SK-N-SH treated with all-trans-retinoic acid at 6 μM for 48 hours (cell line): ENCODE measurements around the gene BMP6.

Source experiments
- ATAC-seq: fragments of 200-7000 bp; cut with Tn5 transposase; 3 replicates; pipeline ENCODE4 v1.9.1; 2020; ENCODE audit warnings: mild to moderate bottlenecking, moderate library complexity
- BACH2 ChIP-seq: fragments of 250-450 bp; sonication (Bioruptor Pico); IDR thresholded peaks from 2 replicates; pipeline ENCODE4 v1.9.0; 2021; ENCODE audit warnings: mild to moderate bottlenecking, borderline replicate concordance
- CREB5 ChIP-seq: fragments of 250-450 bp; sonication (Bioruptor Pico); IDR thresholded peaks from 2 replicates; pipeline ENCODE4 v1.5.1; 2020; ENCODE audit warnings: low read depth, mild to moderate bottlenecking, moderate library complexity
- CSDC2 ChIP-seq: fragments of 250-450 bp; sonication (Bioruptor Pico); IDR thresholded peaks from 2 replicates; pipeline ENCODE4 v1.5.0; 2020; ENCODE audit warnings: mild to moderate bottlenecking, moderate library complexity
- CSRNP3 ChIP-seq: fragments of 250-450 bp; sonication (Bioruptor Pico); IDR thresholded peaks from 2 replicates; pipeline ENCODE4 v1.5.1; 2021; ENCODE audit warnings: mild to moderate bottlenecking, moderate library complexity
- ESRRG ChIP-seq: fragments of 250-450 bp; sonication (Bioruptor Pico); IDR thresholded peaks from 2 replicates; pipeline ENCODE4 v1.6.1; 2021; ENCODE audit warnings: mild to moderate bottlenecking
- GLIS3 ChIP-seq: fragments of 250-450 bp; sonication (Bioruptor Pico); IDR thresholded peaks from 2 replicates; pipeline ENCODE4 v1.5.0; 2020; ENCODE audit warnings: mild to moderate bottlenecking, moderate library complexity
- ISL1 ChIP-seq: fragments of 250-450 bp; sonication (Bioruptor Pico); IDR thresholded peaks from 2 replicates; pipeline ENCODE4 v2.1.2; 2022; ENCODE audit warnings: mild to moderate bottlenecking, moderate library complexity
- OSR1 ChIP-seq: fragments of 250-450 bp; sonication (Bioruptor Pico); IDR thresholded peaks from 2 replicates; pipeline ENCODE4 v1.8.0; 2022; ENCODE audit warnings: moderate library complexity, mild to moderate bottlenecking, inconsistent platforms
- PATZ1 ChIP-seq: fragments of 250-450 bp; sonication (Bioruptor Pico); IDR thresholded peaks from 2 replicates; pipeline ENCODE4 v1.8.0; 2020; ENCODE audit warnings: mild to moderate bottlenecking, moderate library complexity, borderline replicate concordance
- POU6F1 ChIP-seq: fragments of 250-450 bp; sonication (Bioruptor Pico); IDR thresholded peaks from 2 replicates; pipeline ENCODE4 v1.8.0; 2021; ENCODE audit warnings: low read depth, mild to moderate bottlenecking, moderate library complexity, borderline replicate concordance
- PPARA ChIP-seq: fragments of 250-450 bp; sonication (Bioruptor Pico); IDR thresholded peaks from 2 replicates; pipeline ENCODE4 v1.5.0; 2020; ENCODE audit warnings: mild to moderate bottlenecking, borderline replicate concordance
- RARB ChIP-seq: fragments of 250-450 bp; sonication (Bioruptor Pico); IDR thresholded peaks from 2 replicates; pipeline ENCODE4 v1.8.0; 2021; ENCODE audit warnings: mild to moderate bottlenecking, moderate library complexity
- TCF4 ChIP-seq: fragments of 250-450 bp; sonication (Bioruptor Pico); IDR thresholded peaks from 2 replicates; pipeline ENCODE4 v1.8.0; 2021; ENCODE audit warnings: mild to moderate bottlenecking, moderate library complexity, borderline replicate concordance
- TSHZ2 ChIP-seq: fragments of 250-450 bp; sonication (Bioruptor Pico); IDR thresholded peaks from 2 replicates; pipeline ENCODE4 v1.5.0; 2020; ENCODE audit warnings: mild to moderate bottlenecking, moderate library complexity
- ZC3H10 ChIP-seq: fragments of 250-450 bp; sonication (Bioruptor Pico); IDR thresholded peaks from 2 replicates; pipeline ENCODE4 v1.5.1; 2021; ENCODE audit warnings: mild to moderate bottlenecking, moderate library complexity
- ZFP3 ChIP-seq: fragments of 250-450 bp; sonication (Bioruptor Pico); IDR thresholded peaks from 2 replicates; pipeline ENCODE4 v1.5.0; 2020; ENCODE audit warnings: mild to moderate bottlenecking, moderate library complexity
- ZFP30 ChIP-seq: fragments of 450-650 bp; formaldehyde crosslinking; IDR thresholded peaks from 2 replicates; pipeline ENCODE4 v1.5.0; 2022; ENCODE audit warnings: mild to moderate bottlenecking, moderate library complexity
- ZNF565 ChIP-seq: fragments of 450-650 bp; formaldehyde crosslinking; conservative IDR thresholded peaks from 2 replicates; pipeline ENCODE4 v1.5.0; 2020; ENCODE audit warnings: low read depth, mild to moderate bottlenecking, moderate library complexity
- ZNF70 ChIP-seq: fragments of 450-650 bp; formaldehyde crosslinking; IDR thresholded peaks from 2 replicates; pipeline ENCODE4 v1.5.0; 2020; ENCODE audit warnings: mild to moderate bottlenecking, moderate library complexity
- ZNF8 ChIP-seq: fragments of 450-650 bp; formaldehyde crosslinking; IDR thresholded peaks from 2 replicates; pipeline ENCODE4 v1.5.0; 2020; ENCODE audit warnings: mild to moderate bottlenecking, moderate library complexity

Gene BMP6

GRCh38 chr6:7685276-7685675, 40.6 kb upstream of the BMP6 start:
- no peak for ATAC-seq
- no peak for TF ChIP-seq ZFP3
- TF ChIP-seq ZFP30: no peak
- TF ChIP-seq ESRRG (CRISPR knock-in tag): no peak
- TF ChIP-seq TCF4 (CRISPR knock-in tag): no peak
- no peak for TF ChIP-seq CREB5

- TF ChIP-seq ZNF8 (CRISPR knock-in tag) (no peak), OSR1 (CRISPR knock-in tag) (no peak), GLIS3 (CRISPR knock-in tag) (no peak), CSRNP3 (CRISPR knock-in tag) (no peak), TCF4 (CRISPR knock-in tag) (no peak), BACH2 (CRISPR knock-in tag) (no peak), TSHZ2 (CRISPR knock-in tag) (no peak), POU6F1 (CRISPR knock-in tag) (no peak), ISL1 (CRISPR knock-in tag) (no peak), CSDC2 (no peak), PATZ1 (CRISPR knock-in tag) (no peak), PPARA (CRISPR knock-in tag) (no peak)
- ATAC-seq: no peak
These were observed 38.5 kb upstream of the BMP6 start for GRCh38 chr6:7687145-7688111.

GRCh38 chr6:7691021-7691420, 34.9 kb upstream of the BMP6 start:
- TF ChIP-seq TCF4 (CRISPR knock-in tag) (no peak), ZNF70 (CRISPR knock-in tag) (no peak), ZNF8 (CRISPR knock-in tag) (no peak), ISL1 (CRISPR knock-in tag) (no peak), GLIS3 (CRISPR knock-in tag) (no peak), CREB5 (no peak), RARB (no peak), ZFP30 (no peak), ZFP3 (no peak), TSHZ2 (CRISPR knock-in tag) (no peak), BACH2 (CRISPR knock-in tag) (no peak), ESRRG (CRISPR knock-in tag) (no peak), ZNF565 (CRISPR knock-in tag) (no peak), ZC3H10 (no peak), PPARA (CRISPR knock-in tag) (no peak), OSR1 (CRISPR knock-in tag) (no peak)
- ATAC-seq: no peak
